Measurements from ENCODE around the gene DNAJA2. TPM values are rescaled to one million over a fixed set of nuclear protein-coding genes. Genes with fewer than 3 reads are reported as not detected.
A peak's percentile ranks its signal among the peaks of the same experiment; 100 is the strongest.

The DNAJA2 gene
- total RNA-seq (2021) (101 to 103 TPM (median 102 TPM) in 3 replicates), Bru-seq, nascent RNA (percentile 96 among the genes with signal in this experiment)
- long read RNA-seq, experiment 1, transcript DNAJA2-201 (9 exons, 3,122 nt): major isoform, 524 of 593 reads
- long read RNA-seq, experiment 1, partial matches to known transcripts: 45 of 593 reads
- long read RNA-seq, experiment 1, other reads (novel, unspliced or antisense): 24 of 593 reads
- long read RNA-seq, experiment 2, transcript DNAJA2-201 (9 exons, 3,122 nt): major isoform, 83 of 171 reads
- long read RNA-seq, experiment 2, partial matches to known transcripts: 32 of 171 reads
- long read RNA-seq, experiment 2, other reads (novel, unspliced or antisense): 56 of 171 reads
- long read RNA-seq, experiment 3, transcript DNAJA2-201 (9 exons, 3,122 nt): major isoform, 213 of 356 reads
- long read RNA-seq, experiment 3, partial matches to known transcripts: 99 of 356 reads
- long read RNA-seq, experiment 3, other reads (novel, unspliced or antisense): 44 of 356 reads

DNA sequence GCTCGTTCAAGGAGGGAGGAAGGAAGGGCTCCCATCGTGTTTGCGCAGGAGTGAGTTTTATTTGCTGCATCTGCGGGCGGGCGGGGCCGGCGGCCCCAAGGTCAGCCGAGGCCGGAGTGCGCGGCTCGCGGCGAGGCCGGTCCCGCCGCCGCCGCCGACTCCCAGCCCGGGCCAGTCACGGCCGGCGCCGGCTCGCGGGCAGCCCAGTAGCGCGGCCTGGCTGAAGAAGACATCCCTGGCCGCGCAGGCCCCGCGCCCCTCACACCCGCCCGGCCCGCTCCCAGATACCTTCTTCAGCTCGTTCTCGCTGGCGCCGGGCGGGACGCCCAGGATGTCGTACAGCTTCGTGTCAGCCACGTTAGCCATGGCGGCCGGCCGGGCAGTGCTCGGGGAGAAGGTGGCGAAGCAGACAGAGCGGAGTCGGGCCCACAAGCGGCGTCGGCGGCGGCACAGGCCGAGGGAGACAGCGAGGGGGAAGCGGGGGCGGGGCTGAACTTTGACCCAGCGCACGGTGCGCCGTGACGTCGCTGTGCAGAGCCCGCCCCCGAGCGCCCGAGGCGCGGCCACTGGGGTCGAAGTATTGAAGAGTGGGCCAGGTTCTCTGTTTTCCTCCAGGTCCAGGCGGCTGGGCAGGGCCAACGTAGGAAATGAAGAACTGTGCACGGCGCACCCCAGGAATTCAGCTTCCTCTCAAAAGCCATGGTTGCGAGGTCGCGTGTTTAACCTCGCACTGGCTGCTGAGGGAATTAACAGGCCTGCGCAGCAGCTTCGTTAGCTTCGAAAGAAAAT is at the start of gene DNAJA2:
Gene DNAJA2 (minus strand): TSS at position 468 of the 789 bp plus-strand sequence. CDS start 102 bp downstream, at position 366.
- peaks cover 31% of the 10 kb centered on the region for H3K36me3 Mint-ChIP-seq
- ATAC-seq (peak; percentile 94), DNase-seq (ENCODE audit: low spot score) (peak; percentile 89)
- ChIA-PET POLR2A (interaction anchor here (0.7 to 1.4 kb wide), 3 partner anchors 74 to 170 kb away, joined by 3 to 5 read pairs (median 3); partner anchors contain the start of gene NETO2), CTCF (interaction anchor here (0.9 to 2.4 kb wide), 8 partner anchors 23 to 170 kb away, joined by 3 to 11 read pairs (median 5); partner anchors contain the start of gene NETO2)
- no peaks in the 10 kb centered on the region for H3K27me3 Mint-ChIP-seq (ENCODE audit: low read depth)
- H3K4me1 Mint-ChIP-seq: peaks cover 52% of the 10 kb centered on the region
- peak within 1 kb of the TSS; percentile 90 for H3K4me3 Mint-ChIP-seq
- no peaks in the 10 kb centered on the region for H3K9me3 Mint-ChIP-seq
- peak within 1 kb of the TSS; percentile 99 for H3K27ac Mint-ChIP-seq
- TF ChIP-seq IRF1 (CRISPR knock-in tag; IDR thresholded peaks at IDR 0.05) (0 out of 2 replicates have a peak, but pooled peaks have one; percentile 19), JUN (CRISPR knock-in tag; IDR thresholded peaks at IDR 0.05) (peak; percentile 68; the same call in 1 of the 2 replicates), CREB1 (CRISPR knock-in tag; IDR thresholded peaks at IDR 0.05) (no peak), HMGXB4 (CRISPR knock-in tag; IDR thresholded peaks at IDR 0.05) (peak; percentile 24; the same call in 1 of the 2 replicates), NR3C1 (CRISPR knock-in tag; conservative IDR thresholded peaks at IDR 0.05; ENCODE audit: low read depth) (no peak), OVOL2 (CRISPR knock-in tag; IDR thresholded peaks at IDR 0.05; ENCODE audit: borderline replicate concordance) (no peak), HMGA2 (CRISPR knock-in tag; IDR thresholded peaks at IDR 0.05) (no peak), ZNF219 (CRISPR knock-in tag; IDR thresholded peaks at IDR 0.05; ENCODE audit: borderline replicate concordance) (0 out of 2 replicates have a peak, but pooled peaks have one; percentile 34), TEAD4 (CRISPR knock-in tag; IDR thresholded peaks at IDR 0.05) (no peak; the same call in 1 of the 2 replicates), FOXK1 (CRISPR knock-in tag; IDR thresholded peaks at IDR 0.05) (peak; percentile 51; the same call in 1 of the 2 replicates), ZNF232 (CRISPR knock-in tag; IDR thresholded peaks at IDR 0.05) (peak; percentile 49; the same call in 1 of the 2 replicates), ZNF532 (CRISPR knock-in tag; IDR thresholded peaks at IDR 0.05; ENCODE audit: borderline replicate concordance) (no peak), ELF4 (CRISPR knock-in tag; IDR thresholded peaks at IDR 0.05; ENCODE audit: low read depth) (0 out of 2 replicates have a peak, but pooled peaks have one; percentile 44)
- TF ChIP-seq, protein P1, sequence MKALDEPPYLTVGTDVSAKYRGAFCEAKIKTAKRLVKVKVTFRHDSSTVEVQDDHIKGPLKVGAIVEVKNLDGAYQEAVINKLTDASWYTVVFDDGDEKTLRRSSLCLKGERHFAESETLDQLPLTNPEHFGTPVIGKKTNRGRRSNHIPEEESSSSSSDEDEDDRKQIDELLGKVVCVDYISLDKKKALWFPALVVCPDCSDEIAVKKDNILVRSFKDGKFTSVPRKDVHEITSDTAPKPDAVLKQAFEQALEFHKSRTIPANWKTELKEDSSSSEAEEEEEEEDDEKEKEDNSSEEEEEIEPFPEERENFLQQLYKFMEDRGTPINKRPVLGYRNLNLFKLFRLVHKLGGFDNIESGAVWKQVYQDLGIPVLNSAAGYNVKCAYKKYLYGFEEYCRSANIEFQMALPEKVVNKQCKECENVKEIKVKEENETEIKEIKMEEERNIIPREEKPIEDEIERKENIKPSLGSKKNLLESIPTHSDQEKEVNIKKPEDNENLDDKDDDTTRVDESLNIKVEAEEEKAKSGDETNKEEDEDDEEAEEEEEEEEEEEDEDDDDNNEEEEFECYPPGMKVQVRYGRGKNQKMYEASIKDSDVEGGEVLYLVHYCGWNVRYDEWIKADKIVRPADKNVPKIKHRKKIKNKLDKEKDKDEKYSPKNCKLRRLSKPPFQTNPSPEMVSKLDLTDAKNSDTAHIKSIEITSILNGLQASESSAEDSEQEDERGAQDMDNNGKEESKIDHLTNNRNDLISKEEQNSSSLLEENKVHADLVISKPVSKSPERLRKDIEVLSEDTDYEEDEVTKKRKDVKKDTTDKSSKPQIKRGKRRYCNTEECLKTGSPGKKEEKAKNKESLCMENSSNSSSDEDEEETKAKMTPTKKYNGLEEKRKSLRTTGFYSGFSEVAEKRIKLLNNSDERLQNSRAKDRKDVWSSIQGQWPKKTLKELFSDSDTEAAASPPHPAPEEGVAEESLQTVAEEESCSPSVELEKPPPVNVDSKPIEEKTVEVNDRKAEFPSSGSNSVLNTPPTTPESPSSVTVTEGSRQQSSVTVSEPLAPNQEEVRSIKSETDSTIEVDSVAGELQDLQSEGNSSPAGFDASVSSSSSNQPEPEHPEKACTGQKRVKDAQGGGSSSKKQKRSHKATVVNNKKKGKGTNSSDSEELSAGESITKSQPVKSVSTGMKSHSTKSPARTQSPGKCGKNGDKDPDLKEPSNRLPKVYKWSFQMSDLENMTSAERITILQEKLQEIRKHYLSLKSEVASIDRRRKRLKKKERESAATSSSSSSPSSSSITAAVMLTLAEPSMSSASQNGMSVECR (CRISPR knock-in tag; IDR thresholded peaks at IDR 0.05; ENCODE audit: borderline replicate concordance): peak; percentile 81
- TF ChIP-seq, protein P2, sequence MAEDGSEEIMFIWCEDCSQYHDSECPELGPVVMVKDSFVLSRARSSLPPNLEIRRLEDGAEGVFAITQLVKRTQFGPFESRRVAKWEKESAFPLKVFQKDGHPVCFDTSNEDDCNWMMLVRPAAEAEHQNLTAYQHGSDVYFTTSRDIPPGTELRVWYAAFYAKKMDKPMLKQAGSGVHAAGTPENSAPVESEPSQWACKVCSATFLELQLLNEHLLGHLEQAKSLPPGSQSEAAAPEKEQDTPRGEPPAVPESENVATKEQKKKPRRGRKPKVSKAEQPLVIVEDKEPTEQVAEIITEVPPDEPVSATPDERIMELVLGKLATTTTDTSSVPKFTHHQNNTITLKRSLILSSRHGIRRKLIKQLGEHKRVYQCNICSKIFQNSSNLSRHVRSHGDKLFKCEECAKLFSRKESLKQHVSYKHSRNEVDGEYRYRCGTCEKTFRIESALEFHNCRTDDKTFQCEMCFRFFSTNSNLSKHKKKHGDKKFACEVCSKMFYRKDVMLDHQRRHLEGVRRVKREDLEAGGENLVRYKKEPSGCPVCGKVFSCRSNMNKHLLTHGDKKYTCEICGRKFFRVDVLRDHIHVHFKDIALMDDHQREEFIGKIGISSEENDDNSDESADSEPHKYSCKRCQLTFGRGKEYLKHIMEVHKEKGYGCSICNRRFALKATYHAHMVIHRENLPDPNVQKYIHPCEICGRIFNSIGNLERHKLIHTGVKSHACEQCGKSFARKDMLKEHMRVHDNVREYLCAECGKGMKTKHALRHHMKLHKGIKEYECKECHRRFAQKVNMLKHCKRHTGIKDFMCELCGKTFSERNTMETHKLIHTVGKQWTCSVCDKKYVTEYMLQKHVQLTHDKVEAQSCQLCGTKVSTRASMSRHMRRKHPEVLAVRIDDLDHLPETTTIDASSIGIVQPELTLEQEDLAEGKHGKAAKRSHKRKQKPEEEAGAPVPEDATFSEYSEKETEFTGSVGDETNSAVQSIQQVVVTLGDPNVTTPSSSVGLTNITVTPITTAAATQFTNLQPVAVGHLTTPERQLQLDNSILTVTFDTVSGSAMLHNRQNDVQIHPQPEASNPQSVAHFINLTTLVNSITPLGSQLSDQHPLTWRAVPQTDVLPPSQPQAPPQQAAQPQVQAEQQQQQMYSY (CRISPR knock-in tag; IDR thresholded peaks at IDR 0.05): no peak
- TF ChIP-seq, protein P3, sequence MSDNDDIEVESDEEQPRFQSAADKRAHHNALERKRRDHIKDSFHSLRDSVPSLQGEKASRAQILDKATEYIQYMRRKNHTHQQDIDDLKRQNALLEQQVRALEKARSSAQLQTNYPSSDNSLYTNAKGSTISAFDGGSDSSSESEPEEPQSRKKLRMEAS (CRISPR knock-in tag; IDR thresholded peaks at IDR 0.05): peak; percentile 88
- TF ChIP-seq, protein P4, sequence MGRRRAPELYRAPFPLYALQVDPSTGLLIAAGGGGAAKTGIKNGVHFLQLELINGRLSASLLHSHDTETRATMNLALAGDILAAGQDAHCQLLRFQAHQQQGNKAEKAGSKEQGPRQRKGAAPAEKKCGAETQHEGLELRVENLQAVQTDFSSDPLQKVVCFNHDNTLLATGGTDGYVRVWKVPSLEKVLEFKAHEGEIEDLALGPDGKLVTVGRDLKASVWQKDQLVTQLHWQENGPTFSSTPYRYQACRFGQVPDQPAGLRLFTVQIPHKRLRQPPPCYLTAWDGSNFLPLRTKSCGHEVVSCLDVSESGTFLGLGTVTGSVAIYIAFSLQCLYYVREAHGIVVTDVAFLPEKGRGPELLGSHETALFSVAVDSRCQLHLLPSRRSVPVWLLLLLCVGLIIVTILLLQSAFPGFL (CRISPR knock-in tag; IDR thresholded peaks at IDR 0.05; ENCODE audit: borderline replicate concordance): no peak

All from WTC11 (cell line).